GM20000 (cell line): Measurements from ENCODE around the gene KCNMB3.
"Not testable (repeated sequence)": the region's sequence is repeated elsewhere in the genome, so short reads cannot be mapped to it uniquely, and the experiment has no call there.

Source experiments
- DNase-seq: peaks from one replicate; pipeline ENCODE4 v3.0.0; 2012; ENCODE audit warnings: low spot score
- TF ChIP-seq, protein P1 (sequence below): IDR thresholded peaks from 2 replicates; pipeline ENCODE4 v1.5.1; 2012; ENCODE audit warnings: mild to moderate bottlenecking, control low read depth; ENCODE audit errors: extremely low read depth, missing control alignments

Gene KCNMB3

DNA sequence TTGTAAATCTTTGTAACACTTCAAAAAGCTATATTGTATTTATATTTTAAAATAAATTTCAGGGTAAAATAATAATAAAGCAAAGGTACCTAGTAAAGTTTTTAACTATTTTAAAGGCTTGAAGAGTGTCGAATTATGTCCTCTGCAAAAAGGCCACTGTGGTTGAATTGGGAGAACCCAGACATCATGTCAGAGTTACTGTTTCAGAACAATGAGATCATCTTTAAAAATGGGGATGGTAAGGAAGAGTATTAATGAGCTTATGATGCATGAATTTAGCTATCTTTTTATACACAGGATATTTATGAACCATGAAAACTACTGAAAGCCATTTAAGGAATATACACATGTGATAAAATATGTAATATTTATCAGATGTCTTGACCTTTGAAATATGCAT, 26.3 kb downstream of the KCNMB3 start:
- TF ChIP-seq, protein P1, sequence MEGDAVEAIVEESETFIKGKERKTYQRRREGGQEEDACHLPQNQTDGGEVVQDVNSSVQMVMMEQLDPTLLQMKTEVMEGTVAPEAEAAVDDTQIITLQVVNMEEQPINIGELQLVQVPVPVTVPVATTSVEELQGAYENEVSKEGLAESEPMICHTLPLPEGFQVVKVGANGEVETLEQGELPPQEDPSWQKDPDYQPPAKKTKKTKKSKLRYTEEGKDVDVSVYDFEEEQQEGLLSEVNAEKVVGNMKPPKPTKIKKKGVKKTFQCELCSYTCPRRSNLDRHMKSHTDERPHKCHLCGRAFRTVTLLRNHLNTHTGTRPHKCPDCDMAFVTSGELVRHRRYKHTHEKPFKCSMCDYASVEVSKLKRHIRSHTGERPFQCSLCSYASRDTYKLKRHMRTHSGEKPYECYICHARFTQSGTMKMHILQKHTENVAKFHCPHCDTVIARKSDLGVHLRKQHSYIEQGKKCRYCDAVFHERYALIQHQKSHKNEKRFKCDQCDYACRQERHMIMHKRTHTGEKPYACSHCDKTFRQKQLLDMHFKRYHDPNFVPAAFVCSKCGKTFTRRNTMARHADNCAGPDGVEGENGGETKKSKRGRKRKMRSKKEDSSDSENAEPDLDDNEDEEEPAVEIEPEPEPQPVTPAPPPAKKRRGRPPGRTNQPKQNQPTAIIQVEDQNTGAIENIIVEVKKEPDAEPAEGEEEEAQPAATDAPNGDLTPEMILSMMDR, result no peak
- no peak for DNase-seq

DNA sequence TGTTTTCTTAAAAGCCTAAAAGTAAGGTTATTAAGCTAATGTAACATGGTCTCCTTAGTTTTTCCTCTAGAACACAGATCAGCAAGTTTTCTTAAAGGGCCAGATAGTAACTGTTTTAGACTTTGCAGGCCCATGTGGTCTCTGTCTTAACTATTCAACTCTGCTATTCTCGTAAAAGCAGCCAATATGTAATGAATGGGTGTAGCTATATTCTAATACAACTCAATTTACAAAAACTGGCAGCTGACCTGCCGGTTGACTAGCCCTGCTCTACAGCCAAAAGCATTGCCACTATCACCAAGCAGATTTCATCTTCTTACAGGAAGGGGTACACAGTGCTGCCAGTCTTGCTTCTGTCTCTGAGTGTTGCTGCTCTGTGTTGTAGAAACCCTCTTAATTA, 27.4 kb downstream of the KCNMB3 start:
- TF ChIP-seq, protein P1, result no peak
- no peak for DNase-seq

DNA sequence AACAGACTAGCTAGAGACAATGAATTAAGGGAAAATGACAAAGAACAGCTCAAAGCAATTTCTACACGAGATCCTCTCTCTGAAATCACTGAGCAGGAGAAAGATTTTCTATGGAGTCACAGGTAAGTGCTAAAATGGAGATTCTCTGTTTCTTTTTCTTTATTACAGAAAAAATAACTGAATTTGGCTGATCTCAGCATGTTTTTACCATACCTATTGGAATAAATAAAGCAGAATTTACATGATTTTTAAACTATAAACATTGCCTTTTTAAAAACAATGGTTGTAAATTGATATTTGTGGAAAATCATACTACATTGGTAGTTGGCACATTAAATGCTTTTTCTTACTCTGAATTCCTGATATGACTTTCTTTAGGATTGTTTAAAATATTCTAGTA, 32.7 kb downstream of the KCNMB3 start:
- DNase-seq, result not testable (repeated sequence)

DNA sequence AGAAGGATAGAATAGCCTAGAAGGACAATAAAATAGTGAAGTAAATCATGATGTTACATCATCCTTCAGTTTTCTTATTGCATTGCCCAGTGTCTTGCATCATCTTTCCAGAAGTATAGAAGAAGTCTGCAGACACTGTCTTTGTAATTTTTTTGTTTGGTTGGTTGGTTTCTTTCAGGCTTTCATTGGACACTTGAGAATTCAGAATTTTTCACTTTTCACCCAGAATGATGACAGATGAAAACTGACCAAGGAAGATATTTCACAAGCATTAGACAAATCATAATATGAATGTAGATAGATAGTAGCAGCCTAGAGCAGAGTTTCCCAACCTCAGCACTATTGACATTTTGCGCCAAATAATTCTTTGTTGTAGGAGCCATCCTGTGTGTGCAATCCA, 35.4 kb downstream of the KCNMB3 start:
- DNase-seq, result not testable (repeated sequence)

DNA sequence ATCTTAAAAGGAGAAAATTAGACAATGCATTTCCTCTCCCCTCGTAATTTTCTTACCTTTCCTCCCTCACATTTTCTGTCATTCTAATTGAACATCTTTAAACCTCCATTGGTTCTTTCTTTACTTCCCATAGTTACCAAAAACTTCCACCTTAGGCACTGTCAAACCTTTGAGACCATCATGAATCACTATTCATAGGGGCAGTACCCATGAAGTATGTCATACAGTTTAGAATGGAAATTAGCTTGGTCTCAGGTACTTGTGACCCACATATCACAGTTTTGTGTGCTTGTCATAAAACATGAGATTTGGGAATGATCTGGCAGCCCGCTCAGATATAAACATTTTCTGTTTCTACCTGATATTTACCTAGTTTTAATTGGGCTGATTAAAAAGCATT, 50.1 kb downstream of the KCNMB3 start:
- no peak for DNase-seq
- TF ChIP-seq, protein P1, result no peak

DNA sequence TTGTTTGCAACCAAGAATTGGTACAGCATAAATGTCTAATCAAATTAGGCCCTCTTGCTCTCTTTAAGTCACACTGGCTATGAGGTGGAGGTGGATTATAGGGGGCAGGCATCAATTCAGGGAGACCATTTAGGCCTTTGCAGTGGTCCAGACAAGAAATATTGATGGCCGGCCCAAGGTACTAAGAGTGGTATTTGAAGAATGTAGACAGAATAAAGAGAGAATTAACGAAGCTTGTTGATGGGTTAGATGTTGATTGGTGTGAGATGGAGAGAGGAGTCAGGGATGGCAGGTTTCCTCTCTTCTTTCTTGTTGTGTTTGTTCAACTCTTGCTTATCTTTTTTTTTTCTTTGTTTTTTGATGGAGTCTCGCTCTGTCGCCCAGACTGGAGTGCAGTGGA, 54.2 kb downstream of the KCNMB3 start:
- DNase-seq, result no peak
- TF ChIP-seq, protein P1, result no peak

DNA sequence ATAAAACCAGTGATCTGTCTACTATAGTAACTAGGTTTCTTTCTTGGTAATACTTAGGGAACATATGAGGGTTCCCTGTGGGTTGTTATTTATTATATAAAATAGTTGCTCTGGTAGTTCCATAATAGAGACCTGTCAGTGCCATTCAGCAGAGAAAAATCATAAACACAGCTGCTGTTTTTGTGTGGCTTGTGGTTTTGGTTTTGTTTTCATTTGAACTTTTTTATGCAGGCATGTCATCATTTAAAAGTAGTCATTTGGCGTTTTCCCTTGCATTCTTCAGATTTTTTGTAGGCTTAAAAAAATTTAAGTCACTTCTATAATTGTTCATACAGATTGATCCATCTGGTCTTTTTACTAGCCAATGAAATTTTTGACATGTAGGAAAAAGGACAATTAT, 54.8 kb downstream of the KCNMB3 start:
- TF ChIP-seq, protein P1, result no peak
- DNase-seq, result peak; percentile 50

DNA sequence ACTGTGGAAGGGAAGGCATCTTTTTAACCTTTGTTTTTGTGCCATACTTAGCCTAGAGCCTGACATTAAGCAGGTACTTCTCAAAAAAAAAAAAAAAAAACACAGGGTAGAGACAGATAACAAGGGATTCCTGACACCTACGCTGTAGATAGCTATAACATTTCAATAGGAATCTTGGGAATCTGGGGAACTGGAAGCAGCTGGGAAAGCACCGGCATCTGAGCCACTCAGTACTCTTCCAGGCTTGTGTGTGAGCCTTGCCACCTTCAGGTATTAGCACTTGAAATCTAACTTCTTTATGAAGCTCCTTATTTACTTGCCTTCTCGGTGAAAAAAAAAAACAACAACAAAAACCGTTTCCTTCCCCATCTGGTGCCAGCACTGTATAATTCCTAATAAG, 56.0 kb downstream of the KCNMB3 start:
- DNase-seq, result no peak
- TF ChIP-seq, protein P1, result no peak
